Sigmoid colon (tissue), 7 donors: ENCODE measurements around the gene TTLL10. TPM values are rescaled to one million over a fixed set of nuclear protein-coding genes. Genes with fewer than 3 reads are reported as not detected.
A peak's percentile ranks its signal among the peaks of the same experiment; 100 is the strongest.

Experiments used
- DNase-seq: peaks from one replicate; pipeline ENCODE4 v3.0.0-alpha.2; 2019
- H3K27ac ChIP-seq, 4 donors: fragments of 200-600 bp; sonication (generic); one replicate each; pipeline ENCODE4 v1.5.1; 2016 to 2019; ENCODE audit warnings: mild to moderate bottlenecking in 1 of 4
- H3K27me3 ChIP-seq, 3 donors: fragments of 200-600 bp; sonication (generic); one replicate each; pipeline ENCODE4 v1.5.1; 2019; ENCODE audit warnings: mild to moderate bottlenecking in 1 of 3
- H3K36me3 ChIP-seq, 4 donors: fragments of 200-600 bp; sonication (generic); one replicate each; pipeline ENCODE4 v1.5.1; 2016 to 2019
- H3K4me1 ChIP-seq, 4 donors: fragments of 200-600 bp; sonication (generic); one replicate each; pipeline ENCODE4 v1.5.1; 2017 to 2019
- H3K4me3 ChIP-seq, 4 donors: fragments of 200-600 bp; sonication (generic); one replicate each; pipeline ENCODE4 v1.5.1; 2017 to 2019; ENCODE audit warnings: mild to moderate bottlenecking in 2 of 4, moderate library complexity in 1 of 4
- H3K9me3 ChIP-seq, 4 donors: fragments of 200-600 bp in 3 of 4; sonication (generic) in 3 of 4; one replicate each; pipeline versions ENCODE4 v1.5.1 to v1.6.1; 2013 to 2019
- EP300 ChIP-seq, 4 donors: sonication (generic); formaldehyde crosslinking; IDR thresholded peaks; one replicate each; pipeline ENCODE4 v1.6.1; 2017; ENCODE audit warnings: antibody characterized with exemption in 4 of 4
- POLR2A ChIP-seq, 2 donors: fragments of 450-650 bp; IDR thresholded peaks; one replicate each; pipeline ENCODE4 v1.6.1; 2016; ENCODE audit warnings: antibody characterized with exemption in 2 of 2, mild to moderate bottlenecking in 2 of 2, moderate library complexity in 2 of 2
- POLR2AphosphoS5 ChIP-seq, 4 donors: sonication (generic); formaldehyde crosslinking; IDR thresholded peaks; one replicate each; pipeline ENCODE4 v1.6.1; 2017; ENCODE audit warnings: antibody characterized with exemption in 4 of 4
- WGBS, 2 donors: extraction: QIAGEN DNeasy Blood & Tissue Kit; methylation state at CpG; one replicate each; pipeline ENCODE4 v1.1.7; 2013; 5-methylcytosine and 5-hydroxymethylcytosine counted together
- intact Hi-C: fragments of 100-400 bp; cut with DNase I; formaldehyde crosslinking; loops from one replicate; pipeline ENCODE4 v1.15.1; 2023
- polyA plus RNA-seq, 3 donors: library from polyadenylated mRNA; stranded (reverse); fragments of 200-250 nt; gene quantifications; one replicate each; pipeline ENCODE4 v1.2.3, GENCODE V29; 2013
- total RNA-seq, 4 donors: library from RNA; depleted of rRNA; stranded (reverse); fragments of >200 nt; gene quantifications; one replicate each; pipeline ENCODE4 v1.1.0, GENCODE V29; 2016
- TF ChIP-seq, protein P1 (sequence below), 4 experiments: fragments of 450-650 bp in 3 of 4; fragments of 200-600 bp in 1 of 4; IDR thresholded peaks; one replicate each; pipeline ENCODE4 v1.5.1; 2016 to 2019; ENCODE audit warnings: antibody characterized with exemption in 4 of 4, mild to moderate bottlenecking in 3 of 4, moderate library complexity in 2 of 4
- donor health status: healthy with polysubstance abuse.
- donor health status: Bipolar disorder and iron deficiency.
- donor health status: healthy.

Gene TTLL10
- total and polyA plus RNA-seq, 7 donors: 0.46 to 0.70 (median 0.60) TPM; not detected in 4

DNA sequence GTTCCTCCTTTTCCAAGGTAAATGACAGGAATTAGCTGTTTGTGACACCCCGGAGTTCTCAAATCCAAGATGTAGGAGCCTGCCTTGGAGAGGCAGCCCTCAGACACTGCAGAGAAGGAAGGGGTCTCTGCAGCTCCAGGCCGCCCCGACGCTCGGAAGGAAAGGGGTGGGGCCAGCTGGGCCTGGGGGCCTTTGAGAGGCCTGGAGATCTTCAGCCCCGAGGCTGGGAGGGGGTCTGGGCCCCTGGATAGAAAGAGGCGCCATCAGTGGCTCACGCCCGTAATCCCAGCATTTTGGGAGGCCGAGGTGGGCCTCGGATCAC, 33.9 kb downstream of the TTLL10 start:
- no peak for DNase-seq
- peaks cover 0 to 29% (median 27%) of the 10 kb centered on the region in 4 donors for H3K4me1 ChIP-seq
- 59 to 62% methylated on average over 11 of the region's 11 CpGs for WGBS, 2 donors
- TF ChIP-seq EP300 (IDR thresholded peaks at IDR 0.05) (no peak), POLR2AphosphoS5 (IDR thresholded peaks at IDR 0.05) (no peak), POLR2A (IDR thresholded peaks at IDR 0.05) (no peak)
- TF ChIP-seq, protein P1, sequence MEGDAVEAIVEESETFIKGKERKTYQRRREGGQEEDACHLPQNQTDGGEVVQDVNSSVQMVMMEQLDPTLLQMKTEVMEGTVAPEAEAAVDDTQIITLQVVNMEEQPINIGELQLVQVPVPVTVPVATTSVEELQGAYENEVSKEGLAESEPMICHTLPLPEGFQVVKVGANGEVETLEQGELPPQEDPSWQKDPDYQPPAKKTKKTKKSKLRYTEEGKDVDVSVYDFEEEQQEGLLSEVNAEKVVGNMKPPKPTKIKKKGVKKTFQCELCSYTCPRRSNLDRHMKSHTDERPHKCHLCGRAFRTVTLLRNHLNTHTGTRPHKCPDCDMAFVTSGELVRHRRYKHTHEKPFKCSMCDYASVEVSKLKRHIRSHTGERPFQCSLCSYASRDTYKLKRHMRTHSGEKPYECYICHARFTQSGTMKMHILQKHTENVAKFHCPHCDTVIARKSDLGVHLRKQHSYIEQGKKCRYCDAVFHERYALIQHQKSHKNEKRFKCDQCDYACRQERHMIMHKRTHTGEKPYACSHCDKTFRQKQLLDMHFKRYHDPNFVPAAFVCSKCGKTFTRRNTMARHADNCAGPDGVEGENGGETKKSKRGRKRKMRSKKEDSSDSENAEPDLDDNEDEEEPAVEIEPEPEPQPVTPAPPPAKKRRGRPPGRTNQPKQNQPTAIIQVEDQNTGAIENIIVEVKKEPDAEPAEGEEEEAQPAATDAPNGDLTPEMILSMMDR (IDR thresholded peaks at IDR 0.05): no peak
- H3K27me3 ChIP-seq: peaks cover 4 to 48% (median 28%) of the 10 kb centered on the region in 3 donors
- intact Hi-C loops: loop anchor here (5.0 kb wide), 1 partner anchor 50 kb away; no protein-coding TSS in a partner anchor
- H3K9me3 ChIP-seq: no peaks in the 10 kb centered on the region
- no peak overlapping the region for H3K4me3 ChIP-seq
- peak overlapping the region in 1 of 4 donors; percentile 40 for H3K27ac ChIP-seq
- H3K36me3 ChIP-seq: no peaks in the 10 kb centered on the region

DNA sequence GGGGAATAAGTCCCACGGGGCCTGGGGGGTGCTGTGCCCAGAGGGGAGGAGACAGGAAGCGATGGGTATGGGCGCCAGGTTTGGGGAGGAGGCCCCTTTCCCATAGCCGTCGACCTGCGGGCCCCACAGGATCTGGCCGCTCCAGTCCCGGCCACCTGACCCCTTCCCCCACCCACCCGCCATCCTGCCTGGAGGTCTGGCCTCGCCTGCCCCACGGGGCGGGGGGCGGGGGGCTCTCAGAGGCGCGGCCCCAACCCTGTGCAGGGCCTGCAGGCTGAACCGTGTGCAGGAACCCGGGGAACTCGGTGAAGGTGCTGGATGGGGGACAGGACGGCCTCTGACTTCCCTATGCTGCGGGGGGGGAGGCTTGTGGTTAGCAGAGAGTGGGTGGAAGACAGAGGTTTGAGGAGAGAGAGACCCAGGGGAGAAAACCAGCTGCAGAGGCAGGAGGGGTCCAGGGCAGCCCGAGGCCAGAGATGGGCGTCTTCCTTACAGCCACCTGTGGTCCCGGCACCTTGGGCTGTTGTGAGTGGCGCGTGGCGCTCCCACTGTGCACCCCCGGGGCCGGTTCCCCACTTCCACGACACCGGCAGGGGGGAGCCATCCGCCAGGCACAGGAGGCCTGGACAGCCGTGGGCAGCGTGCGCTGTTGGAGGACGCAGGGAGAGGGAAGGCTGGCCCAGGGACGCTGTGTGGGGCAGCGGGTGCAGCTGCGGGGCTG, 35.2 kb downstream of the TTLL10 start:
- Histone ChIP-seq H3K9me3 (no peaks in the 10 kb centered on the region), H3K27me3 (peaks cover 4 to 36% (median 20%) of the 10 kb centered on the region in 3 donors), H3K4me3 (peak overlapping the region in 3 of 4 donors; percentile 36 to 41 (median 37)), H3K4me1 (peaks cover 0 to 29% (median 29%) of the 10 kb centered on the region in 4 donors), H3K27ac (peak overlapping the region in 1 of 4 donors; percentile 40), H3K36me3 (no peaks in the 10 kb centered on the region)
- DNase-seq: no peak
- no peak for TF ChIP-seq EP300 (IDR thresholded peaks at IDR 0.05)
- TF ChIP-seq POLR2A (IDR thresholded peaks at IDR 0.05): no peak
- no peak for TF ChIP-seq POLR2AphosphoS5 (IDR thresholded peaks at IDR 0.05)
- TF ChIP-seq, protein P1 (IDR thresholded peaks at IDR 0.05): no peak
- intact Hi-C loops: loop anchor here (5.0 kb wide), 1 partner anchor 52 kb away; no protein-coding TSS in a partner anchor
- 35 to 44% methylated on average over 38 of the region's 38 CpGs for WGBS, 2 donors

DNA sequence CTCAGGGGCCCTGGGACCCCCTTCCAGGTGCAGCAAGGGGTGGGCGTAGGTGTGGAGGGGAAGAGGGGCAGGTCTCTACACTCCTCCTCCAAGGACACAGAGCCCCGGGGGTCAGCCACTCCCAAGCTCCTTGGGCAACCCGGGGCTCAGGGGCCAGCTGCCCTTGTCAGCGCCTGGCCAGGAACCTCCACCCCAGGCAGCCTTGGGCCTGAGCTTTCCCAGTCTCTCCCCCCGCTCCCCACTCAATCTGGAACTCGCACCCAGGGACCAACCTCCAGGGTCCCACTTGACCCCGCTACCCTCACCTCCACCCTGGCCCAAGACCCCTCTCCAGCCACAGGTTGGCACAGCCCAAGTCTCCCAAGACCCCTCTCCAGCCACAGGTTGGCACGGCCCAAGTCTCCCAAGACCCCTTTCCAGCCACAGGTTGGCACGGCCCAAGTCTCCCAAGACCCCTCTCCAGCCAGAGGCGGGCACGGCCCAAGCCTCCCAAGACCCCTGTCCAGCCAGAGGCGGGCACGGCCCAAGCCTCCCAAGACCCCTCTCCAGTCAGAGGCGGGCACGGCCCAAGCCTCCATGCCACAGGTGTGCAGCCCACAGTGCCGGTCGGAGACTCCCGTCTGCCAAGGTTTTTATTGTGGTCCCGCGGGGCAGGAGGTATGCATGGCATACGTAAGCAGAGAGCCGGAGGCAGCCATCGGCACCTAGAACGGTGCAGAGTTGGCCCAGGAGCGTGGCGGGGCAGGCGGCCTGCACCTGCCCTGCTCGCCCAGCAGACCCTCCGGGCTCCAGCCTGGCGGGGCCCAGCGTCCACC, 37.3 kb downstream of the TTLL10 start:
- intact Hi-C loops: no loop called here
- Histone ChIP-seq H3K9me3 (no peaks in the 10 kb centered on the region), H3K27ac (no peak overlapping the region), H3K4me3 (no peak overlapping the region), H3K4me1 (peaks cover 0 to 27% (median 26%) of the 10 kb centered on the region in 4 donors), H3K27me3 (peaks cover 4 to 24% (median 12%) of the 10 kb centered on the region in 3 donors), H3K36me3 (peaks cover 0 to 2% (median 0%) of the 10 kb centered on the region in 4 donors)
- TF ChIP-seq POLR2A (IDR thresholded peaks at IDR 0.05) (no peak), POLR2AphosphoS5 (IDR thresholded peaks at IDR 0.05) (no peak), EP300 (IDR thresholded peaks at IDR 0.05) (no peak)
- TF ChIP-seq, protein P1 (IDR thresholded peaks at IDR 0.05): no peak
- DNase-seq: no peak
- 81 to 93% methylated on average over 31 of the region's 31 CpGs for WGBS, 2 donors

DNA sequence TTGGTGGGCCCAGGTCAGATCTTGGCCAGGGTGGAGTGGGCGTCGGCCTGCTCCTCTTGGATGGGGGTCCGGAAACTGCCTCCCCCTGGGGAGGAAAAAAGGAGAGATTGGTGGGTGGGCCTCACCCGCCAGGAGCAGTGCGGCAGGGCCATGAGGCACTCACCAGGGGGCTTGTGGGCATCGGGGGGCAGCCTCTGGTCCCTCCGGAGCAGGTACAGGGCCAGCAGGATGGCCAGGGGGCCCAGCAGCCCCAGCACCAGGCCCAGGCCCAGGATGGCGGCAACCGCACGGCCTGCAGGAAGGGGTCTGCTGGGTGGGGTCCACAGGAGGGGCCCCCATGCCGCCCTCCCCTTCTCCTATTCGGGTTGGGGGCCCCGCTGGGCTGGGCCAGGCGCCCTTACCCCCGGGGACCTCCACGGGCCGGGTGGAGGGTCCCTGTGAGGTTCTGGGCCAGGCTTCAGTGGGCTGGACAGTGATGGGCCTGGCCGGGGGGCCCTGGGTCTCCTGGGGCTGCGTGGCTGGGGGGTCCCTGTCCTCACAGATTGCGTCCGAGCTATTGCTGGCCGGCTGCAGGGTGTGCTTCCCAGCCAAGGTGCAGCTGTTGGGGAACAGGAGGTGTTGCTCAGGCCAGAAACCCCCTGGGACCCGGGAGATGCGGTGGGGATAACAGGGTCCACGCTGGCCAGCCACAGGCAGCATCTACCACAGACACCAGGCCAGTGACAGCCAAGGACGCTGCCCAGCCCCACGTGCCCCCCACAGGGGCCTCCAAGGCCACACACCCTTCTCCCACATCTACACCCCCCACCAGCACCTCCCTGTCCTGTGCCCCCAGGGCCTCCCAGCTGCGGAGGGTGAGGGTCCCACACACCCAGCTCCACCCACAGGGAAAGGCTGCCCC, 38.1 kb downstream of the TTLL10 start:
- Histone ChIP-seq H3K27ac (no peak overlapping the region), H3K4me1 (peaks cover 0 to 18% (median 18%) of the 10 kb centered on the region in 4 donors), H3K27me3 (peaks cover 1 to 15% (median 3%) of the 10 kb centered on the region in 3 donors), H3K36me3 (peaks cover 0 to 10% (median 6%) of the 10 kb centered on the region in 4 donors), H3K4me3 (peak overlapping the region in 2 of 4 donors; percentile 3 to 25), H3K9me3 (no peaks in the 10 kb centered on the region)
- DNase-seq: no peak
- intact Hi-C loops: no loop called here
- no peak for TF ChIP-seq POLR2AphosphoS5 (IDR thresholded peaks at IDR 0.05)
- TF ChIP-seq, protein P1 (IDR thresholded peaks at IDR 0.05): no peak
- TF ChIP-seq EP300 (IDR thresholded peaks at IDR 0.05): no peak
- no peak for TF ChIP-seq POLR2A (IDR thresholded peaks at IDR 0.05)
- WGBS, 2 donors: 81 to 87% methylated on average over 28 of the region's 28 CpGs
